ENCODE measurements around the gene GLIS2.

- TF ChIP-seq NRF1 (conservative IDR thresholded peaks at IDR 0.05; ENCODE audit: low read depth, low read length) (no peak), ZNF274 (IDR thresholded peaks at IDR 0.05; ENCODE audit: insufficient read depth, insufficient read length) (no peak), TCF7 (IDR thresholded peaks at IDR 0.05; ENCODE audit: borderline replicate concordance) (no peak), REST (IDR thresholded peaks at IDR 0.05; ENCODE audit: low read depth, low read length) (no peak), NFYA (IDR thresholded peaks at IDR 0.05; ENCODE audit: borderline replicate concordance, low read depth, low read length) (no peak)
Observed at GRCh38 chr16:4315186-4316107, at the start of gene GLIS2.
